Gastrocnemius medialis (tissue), 4 donors: Measurements from ENCODE around the gene PRAMEF18.
"Not testable (repeated sequence)": the region's sequence is repeated elsewhere in the genome, so short reads cannot be mapped to it uniquely, and the experiment has no call there.

ENCODE experiments used
- POLR2A ChIP-seq, 2 donors: fragments of 450-650 bp; IDR thresholded peaks; one replicate each; pipeline ENCODE4 v1.6.1; 2017; ENCODE audit warnings: antibody characterized with exemption in 2 of 2, mild to moderate bottlenecking in 2 of 2, moderate library complexity in 2 of 2
- TF ChIP-seq, protein P1 (sequence below), 5 experiments: fragments of 450-650 bp in 3 of 5; fragments of 200-600 bp in 2 of 5; sonication (generic) in 2 of 5; IDR thresholded peaks in 4 of 5; conservative IDR thresholded peaks in 1 of 5; 1 replicate in 4 of 5; 2 replicates in 1 of 5; pipeline ENCODE4 v1.5.1; 2016 to 2019; ENCODE audit warnings: antibody characterized with exemption in 5 of 5, mild to moderate bottlenecking in 3 of 5, moderate library complexity in 3 of 5

- TF ChIP-seq, protein P1, sequence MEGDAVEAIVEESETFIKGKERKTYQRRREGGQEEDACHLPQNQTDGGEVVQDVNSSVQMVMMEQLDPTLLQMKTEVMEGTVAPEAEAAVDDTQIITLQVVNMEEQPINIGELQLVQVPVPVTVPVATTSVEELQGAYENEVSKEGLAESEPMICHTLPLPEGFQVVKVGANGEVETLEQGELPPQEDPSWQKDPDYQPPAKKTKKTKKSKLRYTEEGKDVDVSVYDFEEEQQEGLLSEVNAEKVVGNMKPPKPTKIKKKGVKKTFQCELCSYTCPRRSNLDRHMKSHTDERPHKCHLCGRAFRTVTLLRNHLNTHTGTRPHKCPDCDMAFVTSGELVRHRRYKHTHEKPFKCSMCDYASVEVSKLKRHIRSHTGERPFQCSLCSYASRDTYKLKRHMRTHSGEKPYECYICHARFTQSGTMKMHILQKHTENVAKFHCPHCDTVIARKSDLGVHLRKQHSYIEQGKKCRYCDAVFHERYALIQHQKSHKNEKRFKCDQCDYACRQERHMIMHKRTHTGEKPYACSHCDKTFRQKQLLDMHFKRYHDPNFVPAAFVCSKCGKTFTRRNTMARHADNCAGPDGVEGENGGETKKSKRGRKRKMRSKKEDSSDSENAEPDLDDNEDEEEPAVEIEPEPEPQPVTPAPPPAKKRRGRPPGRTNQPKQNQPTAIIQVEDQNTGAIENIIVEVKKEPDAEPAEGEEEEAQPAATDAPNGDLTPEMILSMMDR (IDR thresholded peaks at IDR 0.05 in 4 of 5, conservative IDR thresholded peaks at IDR 0.05 in 1 of 5) = not testable (repeated sequence)
- not testable (repeated sequence) for TF ChIP-seq POLR2A (IDR thresholded peaks at IDR 0.05)
Observed at GRCh38 chr1:13246554-13246871, 20.6 kb upstream of the PRAMEF18 start.
